Duodenal mucosa (tissue), 2 donors: ENCODE measurements around the gene PUS1.
"Not testable (repeated sequence)": the region's sequence is repeated elsewhere in the genome, so short reads cannot be mapped to it uniquely, and the experiment has no call there.

Source experiments
- H3K27ac ChIP-seq: one replicate; pipeline ENCODE4 v1.7.0; 2013; ENCODE audit warnings: low read depth, low read length
- H3K27me3 ChIP-seq, 2 donors: one replicate each; pipeline ENCODE4 v1.7.0; 2013; ENCODE audit warnings: low read length in 2 of 2, control low read depth in 1 of 2; ENCODE audit not compliant: insufficient read depth in 2 of 2, control insufficient read depth in 1 of 2
- H3K36me3 ChIP-seq, 2 donors: one replicate each; pipeline ENCODE4 v1.7.0; 2013; ENCODE audit warnings: low read length in 2 of 2, control low read depth in 1 of 2; ENCODE audit not compliant: insufficient read depth in 2 of 2, control insufficient read depth in 1 of 2
- H3K4me1 ChIP-seq, 2 donors: one replicate each; pipeline ENCODE4 v1.7.0; 2013; ENCODE audit warnings: low read length in 2 of 2, control low read depth in 1 of 2; ENCODE audit not compliant: insufficient read depth in 2 of 2, control insufficient read depth in 1 of 2
- H3K4me3 ChIP-seq, 2 donors: one replicate each; pipeline ENCODE4 v1.7.0; 2013; ENCODE audit warnings: low read length in 2 of 2, low read depth in 1 of 2
- H3K9ac ChIP-seq, 2 donors: one replicate each; pipeline ENCODE4 v1.7.0; 2013; ENCODE audit warnings: low read length in 2 of 2, low read depth in 1 of 2
- H3K9me3 ChIP-seq, 2 donors: one replicate each; pipeline ENCODE4 v1.7.0; 2013; ENCODE audit warnings: low read length in 2 of 2, control low read depth in 1 of 2; ENCODE audit not compliant: control insufficient read depth in 1 of 2

Gene PUS1

GRCh38 chr12:131928711-131929580 lies at the start of gene PUS1:
Gene PUS1 (plus strand): TSS chr12:131929276. CDS start chr12:131929723, 447 bp downstream.
- no peaks in the 10 kb centered on the region for H3K9me3 ChIP-seq
- peaks cover 8 to 17% of the 10 kb centered on the region in 2 donors for H3K4me1 ChIP-seq
- peaks cover 9 to 22% of the 10 kb centered on the region in 2 donors for H3K36me3 ChIP-seq

DNA sequence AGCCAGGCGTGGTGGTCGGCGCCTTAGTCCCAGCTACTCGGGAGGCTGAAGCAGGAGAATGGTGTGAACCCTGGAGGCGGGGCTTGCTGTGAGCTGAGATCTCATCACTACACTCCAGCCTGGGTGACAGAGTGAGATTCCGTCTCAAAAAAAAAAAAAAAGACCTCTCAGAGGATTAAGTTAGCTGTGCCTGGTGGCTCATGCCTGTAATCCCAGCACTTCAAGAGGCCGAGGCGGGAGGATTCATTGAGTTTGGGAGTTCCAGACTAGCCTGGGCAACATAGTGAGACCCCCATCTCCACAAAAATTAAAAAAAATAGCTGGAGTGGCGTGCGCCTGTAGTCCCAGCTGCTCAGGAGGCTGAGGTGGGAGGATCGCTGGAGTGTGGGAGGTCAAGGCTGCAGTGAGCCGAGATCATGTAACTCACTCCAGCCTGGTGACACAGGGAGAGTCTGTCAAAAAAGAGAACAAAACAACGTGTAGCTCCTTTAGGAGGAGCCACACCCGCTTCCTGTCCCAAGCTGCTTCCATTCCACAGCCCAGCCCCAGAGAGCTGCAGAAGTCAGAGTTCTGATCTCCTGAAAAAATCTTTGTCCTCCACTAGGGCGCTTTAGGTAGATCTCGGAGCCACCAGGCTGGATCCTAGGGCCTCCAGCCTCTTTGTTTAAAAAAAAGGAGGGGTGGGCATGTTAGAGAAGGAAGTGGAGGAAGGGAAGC lies 46.1 kb upstream of the PUS1 start:
- no peaks in the 10 kb centered on the region for H3K9me3 ChIP-seq
- H3K4me3 ChIP-seq, result no peak overlapping the region
- no peaks in the 10 kb centered on the region for H3K36me3 ChIP-seq
- no peak overlapping the region for H3K27ac ChIP-seq
- H3K4me1 ChIP-seq, result no peaks in the 10 kb centered on the region
- no peak overlapping the region for H3K9ac ChIP-seq
- no peaks in the 10 kb centered on the region for H3K27me3 ChIP-seq

More at GRCh38 chr12:131928711-131929580, at the start of gene PUS1:
- peak within 1 kb of the TSS; percentile 82 to 85 for H3K4me3 ChIP-seq
- peak within 1 kb of the TSS; percentile 63 for H3K27ac ChIP-seq
- no peaks in the 10 kb centered on the region for H3K27me3 ChIP-seq
- peak within 1 kb of the TSS; percentile 56 to 66 for H3K9ac ChIP-seq

DNA sequence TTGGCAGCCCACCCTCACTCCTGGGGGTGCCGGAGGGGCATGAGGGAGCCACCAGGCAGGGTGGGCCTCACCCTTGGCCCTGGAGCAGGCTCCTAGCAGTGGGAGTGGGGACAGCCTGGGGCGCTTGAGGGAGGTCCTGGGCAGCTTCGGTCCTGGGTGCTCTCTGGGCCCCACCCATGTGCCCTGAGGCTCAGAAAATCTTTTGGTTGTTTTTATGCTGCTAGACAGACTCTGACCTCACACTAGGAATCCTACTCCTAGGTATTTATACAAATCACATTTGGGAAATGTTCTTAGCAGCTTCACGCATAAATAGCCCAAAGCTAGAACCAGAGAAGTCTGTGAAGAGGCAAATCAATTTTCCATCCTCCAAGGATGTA lies 45.6 kb upstream of the PUS1 start:
- Histone ChIP-seq H3K4me3 (no peak overlapping the region), H3K9me3 (no peaks in the 10 kb centered on the region), H3K27ac (no peak overlapping the region), H3K4me1 (no peaks in the 10 kb centered on the region), H3K36me3 (no peaks in the 10 kb centered on the region), H3K9ac (no peak overlapping the region), H3K27me3 (no peaks in the 10 kb centered on the region)

DNA sequence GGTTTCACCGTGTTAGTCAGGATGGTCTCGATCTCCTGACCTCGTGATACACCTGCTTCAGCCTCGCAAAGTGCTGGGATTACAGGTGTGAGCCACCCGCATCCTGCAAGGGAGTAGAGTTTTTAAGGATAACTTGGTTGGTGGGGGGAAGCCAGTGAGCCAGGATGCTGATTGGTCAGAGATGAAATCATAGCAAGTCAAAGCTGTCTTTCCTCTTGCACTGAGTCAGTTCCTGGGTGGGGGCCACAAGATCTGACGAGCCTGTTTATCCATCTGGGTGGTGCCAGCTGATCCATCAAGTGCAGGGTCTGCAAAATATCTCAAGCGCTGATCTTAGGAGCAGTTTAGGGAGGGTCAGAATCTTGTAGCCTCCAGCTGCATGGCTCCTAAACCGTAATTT lies 44.0 kb upstream of the PUS1 start:
- H3K36me3 ChIP-seq, H3K4me1 ChIP-seq, H3K27me3 ChIP-seq, H3K9me3 ChIP-seq, H3K27ac ChIP-seq, H3K4me3 ChIP-seq, H3K9ac ChIP-seq: not testable (repeated sequence)

GRCh38 chr12:131885543-131886057 lies 43.5 kb upstream of the PUS1 start:
- Histone ChIP-seq H3K36me3 (no peaks in the 10 kb centered on the region), H3K27me3 (no peaks in the 10 kb centered on the region), H3K4me1 (no peaks in the 10 kb centered on the region), H3K4me3 (no peak overlapping the region), H3K9me3 (no peaks in the 10 kb centered on the region), H3K9ac (no peak overlapping the region), H3K27ac (no peak overlapping the region)

DNA sequence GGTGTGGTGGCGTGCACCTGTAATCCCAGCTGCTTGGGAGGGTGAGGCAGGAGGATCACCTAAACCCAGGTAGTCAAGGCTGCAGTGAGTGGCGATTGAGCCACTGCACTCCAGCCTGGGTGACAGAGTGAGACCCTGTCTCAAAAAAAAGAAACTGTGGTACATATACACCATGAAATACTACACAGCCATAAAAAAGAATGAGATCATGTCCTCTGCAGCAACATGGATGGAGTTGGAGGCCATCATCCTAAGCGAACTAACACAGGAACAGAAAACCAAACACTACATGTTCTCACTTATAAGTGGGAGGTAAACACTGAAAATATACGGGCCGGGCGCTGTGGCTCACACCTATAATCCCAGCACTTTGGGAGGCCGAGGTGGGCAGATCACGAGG lies 37.4 kb upstream of the PUS1 start:
- peaks cover 4 to 13% of the 10 kb centered on the region in 2 donors for H3K4me1 ChIP-seq
- H3K27me3 ChIP-seq, H3K9ac ChIP-seq: not testable (repeated sequence)

DNA sequence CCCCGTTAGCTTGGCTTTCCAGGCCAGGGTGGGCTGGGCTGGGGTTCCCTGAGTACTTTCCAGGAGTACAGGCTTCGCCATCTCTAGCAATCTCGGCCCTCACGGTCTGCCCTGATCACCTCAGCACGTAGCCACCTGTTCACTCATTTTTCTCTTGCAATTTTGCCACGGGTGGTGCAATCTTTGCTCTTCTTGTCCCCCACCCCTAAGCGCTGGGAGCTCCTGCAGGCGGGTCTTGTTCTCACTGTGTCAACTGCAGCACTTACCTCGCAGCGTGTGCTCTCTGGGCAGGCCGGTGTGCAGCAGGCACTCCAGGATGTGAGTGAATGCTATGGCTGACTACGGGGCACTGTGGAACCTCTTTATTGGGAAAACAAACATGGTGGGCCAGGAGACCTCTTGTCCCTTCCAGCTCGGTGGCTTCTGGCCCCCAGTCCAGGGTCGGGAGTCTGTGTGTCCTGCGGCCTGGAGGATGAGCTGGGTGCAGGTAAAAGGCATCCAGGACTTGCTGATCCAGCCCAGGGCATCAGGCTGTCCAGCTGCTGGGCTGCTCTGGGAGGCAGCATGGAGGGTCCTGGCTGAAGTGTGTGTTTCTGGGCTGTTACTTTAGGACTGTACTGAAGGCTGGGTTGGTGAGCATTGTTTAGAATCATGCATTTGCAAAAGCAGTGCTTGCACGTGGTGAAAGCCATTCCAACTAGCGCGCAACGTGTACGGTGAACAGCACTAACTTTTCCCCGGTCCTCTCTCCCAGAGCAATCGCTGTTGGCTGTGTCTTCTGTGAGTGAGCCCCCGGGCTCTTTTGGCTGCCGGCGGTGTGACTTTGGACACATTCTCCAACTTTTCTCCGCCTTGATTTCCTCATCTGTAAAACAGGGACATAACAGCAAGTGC lies 36.1 kb upstream of the PUS1 start:
- H3K4me1 ChIP-seq, result peaks cover 8 to 16% of the 10 kb centered on the region in 2 donors
- H3K9me3 ChIP-seq, result no peaks in the 10 kb centered on the region
- no peak overlapping the region for H3K4me3 ChIP-seq

More for the DNA sequence above, 37.4 kb upstream of the PUS1 start:
- not testable (repeated sequence) for H3K9me3 ChIP-seq, H3K4me3 ChIP-seq, H3K36me3 ChIP-seq, H3K27ac ChIP-seq

GRCh38 chr12:131893605-131894312 lies 35.3 kb upstream of the PUS1 start:
- H3K36me3 ChIP-seq, result peaks cover 3 to 5% of the 10 kb centered on the region in 2 donors
- H3K27me3 ChIP-seq, result no peaks in the 10 kb centered on the region

More for the DNA sequence above, 36.1 kb upstream of the PUS1 start:
- H3K9ac ChIP-seq, result no peak overlapping the region
- no peaks in the 10 kb centered on the region for H3K27me3 ChIP-seq
- H3K36me3 ChIP-seq, result peaks cover 3 to 5% of the 10 kb centered on the region in 2 donors
- H3K27ac ChIP-seq, result no peak overlapping the region

GRCh38 chr12:131894313-131894860 lies 34.7 kb upstream of the PUS1 start, which contains the start of gene ULK1:
Gene ULK1 (plus strand): TSS chr12:131894622. CDS start chr12:131895002, 380 bp downstream.
- peaks cover 3 to 5% of the 10 kb centered on the region in 2 donors for H3K36me3 ChIP-seq
- H3K27ac ChIP-seq, result no peak within 1 kb of the TSS
- peak within 1 kb of the TSS; percentile 74 to 87 for H3K9ac ChIP-seq
- H3K27me3 ChIP-seq, result no peaks in the 10 kb centered on the region
- H3K9me3 ChIP-seq, result no peaks in the 10 kb centered on the region
- peak within 1 kb of the TSS; percentile 66 to 80 for H3K4me3 ChIP-seq
- H3K4me1 ChIP-seq, result peaks cover 8 to 16% of the 10 kb centered on the region in 2 donors

More at GRCh38 chr12:131893605-131894312, 35.3 kb upstream of the PUS1 start:
- Histone ChIP-seq H3K9ac (no peak overlapping the region), H3K9me3 (no peaks in the 10 kb centered on the region), H3K27ac (no peak overlapping the region), H3K4me3 (no peak overlapping the region), H3K4me1 (peaks cover 8 to 16% of the 10 kb centered on the region in 2 donors)
